ENCODE results near the gene NTN1. TPM values are rescaled to one million over a fixed set of nuclear protein-coding genes. Genes with fewer than 3 reads are reported as not detected.

The NTN1 gene
- total and polyA plus RNA-seq, 2 of the 13 experiments (the other 11 are each of a cell fraction or from before 2014, with no cell fraction given), result 0.04 to 0.05 TPM

DNA sequence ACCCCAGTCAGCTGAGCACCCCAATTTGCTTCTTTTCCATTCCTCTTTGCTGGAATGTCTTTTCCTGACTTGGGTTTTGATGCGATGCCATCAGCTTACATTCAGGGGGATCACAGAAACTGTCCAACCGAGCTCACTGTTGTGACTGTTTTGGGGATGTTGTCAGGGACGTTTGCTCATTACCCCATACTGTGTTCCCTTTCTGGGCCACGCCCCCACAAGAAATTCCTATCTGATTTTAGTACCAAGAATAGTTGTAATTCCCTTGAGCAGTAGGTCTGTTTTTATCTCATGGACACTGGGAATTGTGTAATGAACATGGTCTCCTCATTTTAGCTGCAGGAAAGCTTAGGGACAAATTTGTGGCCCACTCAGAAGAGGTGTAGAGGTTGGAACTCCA is 2.6 kb upstream of the NTN1 start:
- no peaks in the 10 kb centered on the region for H3K79me2 ChIP-seq (ENCODE audit: insufficient read depth, low read length)
- TF ChIP-seq, protein P1, sequence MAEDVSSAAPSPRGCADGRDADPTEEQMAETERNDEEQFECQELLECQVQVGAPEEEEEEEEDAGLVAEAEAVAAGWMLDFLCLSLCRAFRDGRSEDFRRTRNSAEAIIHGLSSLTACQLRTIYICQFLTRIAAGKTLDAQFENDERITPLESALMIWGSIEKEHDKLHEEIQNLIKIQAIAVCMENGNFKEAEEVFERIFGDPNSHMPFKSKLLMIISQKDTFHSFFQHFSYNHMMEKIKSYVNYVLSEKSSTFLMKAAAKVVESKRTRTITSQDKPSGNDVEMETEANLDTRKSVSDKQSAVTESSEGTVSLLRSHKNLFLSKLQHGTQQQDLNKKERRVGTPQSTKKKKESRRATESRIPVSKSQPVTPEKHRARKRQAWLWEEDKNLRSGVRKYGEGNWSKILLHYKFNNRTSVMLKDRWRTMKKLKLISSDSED (CRISPR knock-in tag; IDR thresholded peaks at IDR 0.05), result no peak
- TF ChIP-seq ZKSCAN8 (CRISPR knock-in tag; IDR thresholded peaks at IDR 0.05; ENCODE audit: borderline replicate concordance), result no peak
- TF ChIP-seq SMARCC2 (IDR thresholded peaks at IDR 0.05), result no peak
- no peak for TF ChIP-seq ZNF20 (CRISPR knock-in tag; IDR thresholded peaks at IDR 0.05)
- TF ChIP-seq ZNF790 (CRISPR knock-in tag; IDR thresholded peaks at IDR 0.05; ENCODE audit: borderline replicate concordance), result no peak
- no peak for TF ChIP-seq ZNF879 (CRISPR knock-in tag; IDR thresholded peaks at IDR 0.05)
- no peak for TF ChIP-seq KMT2B (CRISPR knock-in tag; IDR thresholded peaks at IDR 0.05)
- TF ChIP-seq, protein P2, sequence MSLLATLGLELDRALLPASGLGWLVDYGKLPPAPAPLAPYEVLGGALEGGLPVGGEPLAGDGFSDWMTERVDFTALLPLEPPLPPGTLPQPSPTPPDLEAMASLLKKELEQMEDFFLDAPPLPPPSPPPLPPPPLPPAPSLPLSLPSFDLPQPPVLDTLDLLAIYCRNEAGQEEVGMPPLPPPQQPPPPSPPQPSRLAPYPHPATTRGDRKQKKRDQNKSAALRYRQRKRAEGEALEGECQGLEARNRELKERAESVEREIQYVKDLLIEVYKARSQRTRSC (CRISPR knock-in tag; IDR thresholded peaks at IDR 0.05; ENCODE audit: low read depth), result no peak
- no peak for TF ChIP-seq KLF11 (CRISPR knock-in tag; IDR thresholded peaks at IDR 0.05)
- BruUV-seq (replicated peaks), result no TSS peak
- no peak for ATAC-seq
- H3K4me3 ChIP-seq (replicated peaks in 1 of 3; ENCODE audit: insufficient read depth in 1 of 3, low read depth in 2 of 3, low read length in 3 of 3), result no peak overlapping the region
- FAIRE-seq, result no peak
- H3K27me3 ChIP-seq (ENCODE audit: control insufficient read depth in 1 of 2, insufficient read depth in 2 of 2, low read length in 2 of 2), result peaks cover 4 to 60% of the 10 kb centered on the region in 2 experiments
- no peak overlapping the region for H3K9ac ChIP-seq (ENCODE audit: insufficient read depth, low read depth, low read length)
- in situ Hi-C loops (cut with HindIII; ENCODE audit: extremely low pct_ligation_motif_present, low pct_unique_long_range_greater_than_20kb), result no loop called here
- H4K20me1 ChIP-seq (ENCODE audit: insufficient read depth, low read length), result no peaks in the 10 kb centered on the region
- no peak overlapping the region for H2AFZ ChIP-seq (ENCODE audit: low read length)
- CTCF ChIA-PET (ENCODE audit: low intra/inter-chr PET ratio, low total read pairs), result no interaction called here
- no peak for DNase-seq (ENCODE audit: low spot score)
- H3K9me3 ChIP-seq (ENCODE audit: low read length), result no peaks in the 10 kb centered on the region
- no peak overlapping the region for H3K27ac ChIP-seq (ENCODE audit: extremely low read length, insufficient read depth, low read length)
- POLR2A ChIA-PET, result interaction anchor here (0.6 kb wide), 1 partner anchor 863 kb away, joined by 4 read pairs; no protein-coding TSS in a partner anchor
- no peaks in the 10 kb centered on the region for H3K4me1 ChIP-seq (ENCODE audit: insufficient read depth, low read length)
- H3K4me2 ChIP-seq (ENCODE audit: low read depth, low read length), result no peak overlapping the region
- intact Hi-C loops (cut with micrococcal nuclease; ENCODE audit: unreplicated experiment), result no loop called here
- 39% methylated on average over 4 of the region's 4 CpGs for WGBS (ENCODE audit: low lambda C conversion rate)
- no peaks in the 10 kb centered on the region for H3K36me3 ChIP-seq (replicated peaks in 1 of 2; ENCODE audit: control insufficient read depth in 1 of 2, insufficient read depth in 2 of 2, low read length in 2 of 2)

Measured in HepG2 (cell line).